Activated naive CD4-positive, alpha-beta T cell treated with anti-CD3 and anti-CD28 coated beads, Interleukin-2, amount 50 U/mL, for 16 hours (primary cell): ENCODE data around the gene GRIK3.

Experiments used
- DNase-seq: peaks from one replicate; pipeline ENCODE4 v3.0.0-alpha.2; 2020

GRIK3 gene

GRCh38 chr1:37042506-37042905, 8.2 kb upstream of the GRIK3 start:
- no peak for DNase-seq

- no peak for DNase-seq
These were observed 7.2 kb upstream of the GRIK3 start for GRCh38 chr1:37041483-37041882.

GRCh38 chr1:37040773-37041172, 6.5 kb upstream of the GRIK3 start:
- DNase-seq, result no peak

GRCh38 chr1:37040261-37040660, 5.9 kb upstream of the GRIK3 start:
- DNase-seq, result no peak

- DNase-seq, result no peak
These were observed 4.1 kb upstream of the GRIK3 start for GRCh38 chr1:37038227-37039093.

- no peak for DNase-seq
These were observed 3.4 kb upstream of the GRIK3 start for GRCh38 chr1:37037690-37038089.

- DNase-seq, result no peak
These were observed 2.3 kb upstream of the GRIK3 start for GRCh38 chr1:37036667-37037053.

- no peak for DNase-seq
These were observed 1.7 kb upstream of the GRIK3 start for GRCh38 chr1:37035796-37036666.

- DNase-seq, result no peak
These were observed 838 bp upstream of the GRIK3 start for GRCh38 chr1:37035014-37035691.

GRCh38 chr1:37033355-37034101, 787 bp downstream of the GRIK3 start:
- no peak for DNase-seq

GRCh38 chr1:37032660-37033354, 1.5 kb downstream of the GRIK3 start:
- no peak for DNase-seq

- no peak for DNase-seq
These were observed 2.4 kb downstream of the GRIK3 start for GRCh38 chr1:37031871-37032270.

- DNase-seq, result no peak
These were observed 2.9 kb downstream of the GRIK3 start for GRCh38 chr1:37031429-37031828.

- DNase-seq, result no peak
These were observed 5.2 kb downstream of the GRIK3 start for GRCh38 chr1:37028981-37029617.

GRCh38 chr1:37021502-37021901, 12.8 kb downstream of the GRIK3 start:
- no peak for DNase-seq

- no peak for DNase-seq
These were observed 13.6 kb downstream of the GRIK3 start for GRCh38 chr1:37020653-37021277.

- no peak for DNase-seq
These were observed 15.8 kb downstream of the GRIK3 start for GRCh38 chr1:37018510-37018909.

- DNase-seq, result no peak
These were observed 16.6 kb downstream of the GRIK3 start for GRCh38 chr1:37017720-37018119.

- no peak for DNase-seq
These were observed 18.2 kb downstream of the GRIK3 start for GRCh38 chr1:37016121-37016520.

- DNase-seq, result no peak
These were observed 18.6 kb downstream of the GRIK3 start for GRCh38 chr1:37015713-37016112.

- no peak for DNase-seq
These were observed 22.1 kb downstream of the GRIK3 start for GRCh38 chr1:37012226-37012625.
